Raji (cell line): ENCODE measurements around the gene CNNM2.

Experiments used
- POLR2A ChIP-seq: IDR thresholded peaks from 2 replicates; pipeline ENCODE4 v1.6.1; 2011; ENCODE audit warnings: low read depth, low read length, control low read depth; ENCODE audit not compliant: insufficient read depth

The CNNM2 gene

GRCh38 chr10:102917314-102917961 lies 656 bp upstream of the CNNM2 start:
- TF ChIP-seq POLR2A, result no peak

GRCh38 chr10:102918817-102919245 lies 737 bp downstream of the CNNM2 start:
- no peak for TF ChIP-seq POLR2A

GRCh38 chr10:102919246-102919959 lies 1.3 kb downstream of the CNNM2 start:
- no peak for TF ChIP-seq POLR2A

- no peak for TF ChIP-seq POLR2A
These were observed 2.1 kb downstream of the CNNM2 start for GRCh38 chr10:102919992-102920739.

- TF ChIP-seq POLR2A, result no peak
These were observed 5.5 kb downstream of the CNNM2 start for GRCh38 chr10:102923601-102924000.

- TF ChIP-seq POLR2A, result no peak
These were observed 8.7 kb downstream of the CNNM2 start for GRCh38 chr10:102926842-102927241.

GRCh38 chr10:102927311-102928010 lies 9.4 kb downstream of the CNNM2 start:
- TF ChIP-seq POLR2A, result no peak

GRCh38 chr10:102930720-102931119 lies 12.6 kb downstream of the CNNM2 start:
- TF ChIP-seq POLR2A, result no peak

GRCh38 chr10:102931643-102932042 lies 13.5 kb downstream of the CNNM2 start:
- TF ChIP-seq POLR2A, result no peak

GRCh38 chr10:102935505-102935904 lies 17.4 kb downstream of the CNNM2 start:
- no peak for TF ChIP-seq POLR2A

GRCh38 chr10:102935939-102936605 lies 18.0 kb downstream of the CNNM2 start:
- no peak for TF ChIP-seq POLR2A

- no peak for TF ChIP-seq POLR2A
These were observed 23.3 kb downstream of the CNNM2 start for GRCh38 chr10:102941401-102941800.

GRCh38 chr10:102945449-102945848 lies 27.4 kb downstream of the CNNM2 start:
- no peak for TF ChIP-seq POLR2A

- TF ChIP-seq POLR2A, result no peak
These were observed 27.9 kb downstream of the CNNM2 start for GRCh38 chr10:102945962-102946361.

- no peak for TF ChIP-seq POLR2A
These were observed 28.9 kb downstream of the CNNM2 start for GRCh38 chr10:102946992-102947391.

- TF ChIP-seq POLR2A, result no peak
These were observed 30.1 kb downstream of the CNNM2 start for GRCh38 chr10:102948176-102948575.
